Measurements from ENCODE around the gene APAF1. TPM values are rescaled to one million over a fixed set of nuclear protein-coding genes. Genes with fewer than 3 reads are reported as not detected.

The APAF1 gene
- total and polyA plus RNA-seq, 7 experiments from 2014 or later: 3.4 to 36.4 (median 26.7) TPM

- intact Hi-C loops (cut with micrococcal nuclease): no loop called here
- H3K36me3 ChIP-seq (ENCODE audit: control insufficient read depth in 2 of 3, insufficient read depth in 3 of 3, low read length in 3 of 3): peaks cover 0 to 39% (median 3%) of the 10 kb centered on the region in 3 experiments
- peaks cover 23 to 60% (median 38%) of the 10 kb centered on the region in 5 donors for H3K36me3 Mint-ChIP-seq
Observed at GRCh38 chr12:98714426-98714825, 69.3 kb downstream of the APAF1 start.

GRCh38 chr12:98719515-98720504 is 74.7 kb downstream of the APAF1 start:
- H3K9me3 ChIP-seq (ENCODE audit: control insufficient read depth in 2 of 3, low read length in 3 of 3): no peaks in the 10 kb centered on the region
- Mint-ChIP-seq H3K27me3 (no peaks in the 10 kb centered on the region), H3K4me3 (no peak overlapping the region), H3K36me3 (peaks cover 25 to 65% (median 35%) of the 10 kb centered on the region in 5 donors), H3K9me3 (no peaks in the 10 kb centered on the region), H3K27ac (no peak overlapping the region), H3K4me1 (peaks cover 0 to 6% (median 0%) of the 10 kb centered on the region in 7 donors)
- H3K27ac ChIP-seq (ENCODE audit: low read depth, low read length): no peak overlapping the region
- peaks cover 3 to 27% (median 4%) of the 10 kb centered on the region in 3 experiments for H3K36me3 ChIP-seq (ENCODE audit: control insufficient read depth in 2 of 3, insufficient read depth in 3 of 3, low read length in 3 of 3)
- no peak overlapping the region for H3K4me3 ChIP-seq (ENCODE audit: low read length)
- CTCF ChIA-PET: interaction anchor here (0.7 kb wide), 1 partner anchor 140 kb away, joined by 3 read pairs; no protein-coding TSS in a partner anchor
- no peak for ATAC-seq
- POLR2A ChIA-PET: no interaction called here
- H3K27me3 ChIP-seq (ENCODE audit: control insufficient read depth in 2 of 2, insufficient read depth in 2 of 2, low read length in 2 of 2): no peaks in the 10 kb centered on the region
- intact Hi-C loops (cut with micrococcal nuclease): no loop called here
- no peak for DNase-seq
- H3K4me1 ChIP-seq (ENCODE audit: control insufficient read depth in 2 of 2, insufficient read depth in 2 of 2, low read length in 2 of 2): no peaks in the 10 kb centered on the region

More at GRCh38 chr12:98714426-98714825, 69.3 kb downstream of the APAF1 start:
- H3K4me1 Mint-ChIP-seq: peaks cover 0 to 2% (median 0%) of the 10 kb centered on the region in 7 donors
- H3K9me3 Mint-ChIP-seq: no peaks in the 10 kb centered on the region
- no peak overlapping the region for H3K4me3 Mint-ChIP-seq
- H3K27ac Mint-ChIP-seq: peak overlapping the region in 2 of 9 donors; percentile 29 to 57
- Histone ChIP-seq H3K4me1 (ENCODE audit: control insufficient read depth in 2 of 2, insufficient read depth in 2 of 2, low read length in 2 of 2) (no peaks in the 10 kb centered on the region), H3K9me3 (ENCODE audit: control insufficient read depth in 2 of 3, low read length in 3 of 3) (no peaks in the 10 kb centered on the region), H3K4me3 (ENCODE audit: low read length) (no peak overlapping the region), H3K27me3 (ENCODE audit: control insufficient read depth in 2 of 2, insufficient read depth in 2 of 2, low read length in 2 of 2) (no peaks in the 10 kb centered on the region), H3K27ac (ENCODE audit: low read depth, low read length) (no peak overlapping the region)
- DNase-seq: no peak
- ChIA-PET POLR2A (no interaction called here), CTCF (no interaction called here)
- no peak for ATAC-seq
- H3K27me3 Mint-ChIP-seq: no peaks in the 10 kb centered on the region

- intact Hi-C loops (cut with micrococcal nuclease): no loop called here
- Mint-ChIP-seq H3K9me3 (no peaks in the 10 kb centered on the region), H3K27ac (no peak overlapping the region), H3K36me3 (peaks cover 24 to 62% (median 40%) of the 10 kb centered on the region in 5 donors), H3K4me1 (peaks cover 0 to 12% (median 0%) of the 10 kb centered on the region in 7 donors), H3K27me3 (no peaks in the 10 kb centered on the region), H3K4me3 (no peak overlapping the region)
- peaks cover 3 to 35% (median 13%) of the 10 kb centered on the region in 3 experiments for H3K36me3 ChIP-seq (ENCODE audit: control insufficient read depth in 2 of 3, insufficient read depth in 3 of 3, low read length in 3 of 3)
- no peaks in the 10 kb centered on the region for H3K27me3 ChIP-seq (ENCODE audit: control insufficient read depth in 2 of 2, insufficient read depth in 2 of 2, low read length in 2 of 2)
- ChIA-PET CTCF (no interaction called here), POLR2A (no interaction called here)
- no peak for DNase-seq
- no peak overlapping the region for H3K4me3 ChIP-seq (ENCODE audit: low read length)
- no peaks in the 10 kb centered on the region for H3K4me1 ChIP-seq (ENCODE audit: control insufficient read depth in 2 of 2, insufficient read depth in 2 of 2, low read length in 2 of 2)
- no peak for ATAC-seq
- no peaks in the 10 kb centered on the region for H3K9me3 ChIP-seq (ENCODE audit: control insufficient read depth in 2 of 3, low read length in 3 of 3)
- no peak overlapping the region for H3K27ac ChIP-seq (ENCODE audit: low read depth, low read length)
Observed at GRCh38 chr12:98721204-98721702, 76.2 kb downstream of the APAF1 start.

GRCh38 chr12:98724384-98725155 is 79.5 kb downstream of the APAF1 start:
- Mint-ChIP-seq H3K4me1 (peaks cover 0 to 12% (median 0%) of the 10 kb centered on the region in 7 donors), H3K27ac (peak overlapping the region in 1 of 9 donors; percentile 16), H3K4me3 (peak overlapping the region in 1 of 10 donors; percentile 7), H3K36me3 (peaks cover 17 to 65% (median 23%) of the 10 kb centered on the region in 5 donors), H3K27me3 (no peaks in the 10 kb centered on the region), H3K9me3 (no peaks in the 10 kb centered on the region)
- ATAC-seq (no peak), DNase-seq (no peak)
- H3K4me3 ChIP-seq (ENCODE audit: low read length): no peak overlapping the region
- ChIA-PET CTCF (interaction anchor here (1.2 to 1.6 kb wide), 2 partner anchors 10 to 274 kb away, joined by 4 to 5 read pairs; no protein-coding TSS in a partner anchor), POLR2A (no interaction called here)
- no peaks in the 10 kb centered on the region for H3K9me3 ChIP-seq (ENCODE audit: control insufficient read depth in 2 of 3, low read length in 3 of 3)
- H3K27ac ChIP-seq (ENCODE audit: low read depth, low read length): no peak overlapping the region
- intact Hi-C loops (cut with micrococcal nuclease): no loop called here
- H3K27me3 ChIP-seq (ENCODE audit: control insufficient read depth in 2 of 2, insufficient read depth in 2 of 2, low read length in 2 of 2): no peaks in the 10 kb centered on the region
- H3K36me3 ChIP-seq (ENCODE audit: control insufficient read depth in 2 of 3, insufficient read depth in 3 of 3, low read length in 3 of 3): peaks cover 3 to 46% (median 16%) of the 10 kb centered on the region in 3 experiments
- H3K4me1 ChIP-seq (ENCODE audit: control insufficient read depth in 2 of 2, insufficient read depth in 2 of 2, low read length in 2 of 2): no peaks in the 10 kb centered on the region

- Mint-ChIP-seq H3K27me3 (no peaks in the 10 kb centered on the region), H3K4me1 (peaks cover 0 to 12% (median 0%) of the 10 kb centered on the region in 7 donors), H3K27ac (no peak overlapping the region), H3K4me3 (no peak overlapping the region), H3K36me3 (peaks cover 19 to 70% (median 24%) of the 10 kb centered on the region in 5 donors), H3K9me3 (no peaks in the 10 kb centered on the region)
- peaks cover 3 to 54% (median 16%) of the 10 kb centered on the region in 3 experiments for H3K36me3 ChIP-seq (ENCODE audit: control insufficient read depth in 2 of 3, insufficient read depth in 3 of 3, low read length in 3 of 3)
- H3K4me3 ChIP-seq (ENCODE audit: low read length): no peak overlapping the region
- ATAC-seq: no peak
- H3K9me3 ChIP-seq (ENCODE audit: control insufficient read depth in 2 of 3, low read length in 3 of 3): no peaks in the 10 kb centered on the region
- no peaks in the 10 kb centered on the region for H3K4me1 ChIP-seq (ENCODE audit: control insufficient read depth in 2 of 2, insufficient read depth in 2 of 2, low read length in 2 of 2)
- intact Hi-C loops (cut with micrococcal nuclease): loop anchor here in 1 of 2 donors (1.0 kb wide), 1 partner anchor 273 kb away; no protein-coding TSS in a partner anchor
- no peaks in the 10 kb centered on the region for H3K27me3 ChIP-seq (ENCODE audit: control insufficient read depth in 2 of 2, insufficient read depth in 2 of 2, low read length in 2 of 2)
- ChIA-PET CTCF (interaction anchor here (1.2 to 1.6 kb wide), 2 partner anchors 9 to 273 kb away, joined by 4 to 5 read pairs; no protein-coding TSS in a partner anchor), POLR2A (no interaction called here)
- peak in 1 of 9 donors; percentile 53 for DNase-seq
- no peak overlapping the region for H3K27ac ChIP-seq (ENCODE audit: low read depth, low read length)
Observed at GRCh38 chr12:98725476-98726247, 80.6 kb downstream of the APAF1 start.

Data from naive thymus-derived CD4-positive, alpha-beta T cell (primary cell).